HG02763 (cell line): ENCODE data around the gene BSPRY.
"Not testable (repeated sequence)": the region's sequence is repeated elsewhere in the genome, so short reads cannot be mapped to it uniquely, and the experiment has no call there.

Experiments
- ATAC-seq: cut with Tn5 transposase; IDR thresholded peaks from one replicate; pipeline ENCODE4 v1.9.1; 2021; ENCODE audit warnings: mild to moderate bottlenecking, moderate library complexity; ENCODE audit not compliant: unreplicated experiment

Gene BSPRY

DNA sequence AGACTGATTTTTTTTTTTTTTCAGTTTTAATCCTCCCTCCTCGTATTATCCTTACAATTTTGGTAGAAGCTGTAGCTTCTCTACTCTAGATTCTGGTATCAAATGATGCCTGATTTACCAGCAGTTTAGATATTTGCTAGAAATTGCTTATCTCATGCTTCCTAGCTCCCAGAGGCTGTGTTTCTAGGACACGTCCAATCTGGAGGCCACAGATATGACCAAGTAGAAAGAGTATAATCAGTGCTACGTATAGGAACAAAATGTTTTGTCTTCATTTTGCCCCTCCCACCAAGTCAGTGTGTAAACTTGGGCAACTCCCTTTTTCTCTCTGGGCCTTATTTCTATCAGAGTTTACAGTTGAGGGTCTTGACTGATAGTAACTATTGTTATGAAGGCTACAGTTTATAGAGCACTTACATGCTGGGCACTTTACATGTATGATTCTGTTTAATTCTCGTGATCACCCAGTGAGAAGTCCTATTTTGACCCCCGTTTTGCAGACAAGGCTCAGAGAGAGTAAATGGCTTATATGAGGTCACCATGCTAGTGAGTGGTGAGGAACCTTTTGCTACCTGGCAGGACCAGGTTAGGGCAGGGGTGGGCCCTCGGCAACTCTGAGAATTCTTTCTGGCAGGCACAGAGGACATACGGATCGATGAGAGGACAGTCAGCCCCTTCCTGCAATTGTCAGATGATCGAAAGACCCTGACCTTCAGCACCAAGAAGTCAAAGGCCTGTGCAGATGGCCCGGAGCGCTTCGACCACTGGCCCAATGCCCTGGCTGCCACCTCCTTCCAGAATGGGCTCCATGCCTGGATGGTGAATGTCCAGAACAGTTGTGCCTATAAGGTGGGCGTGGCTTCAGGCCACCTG, 19.9 kb downstream of the BSPRY start:
- no peak for ATAC-seq

DNA sequence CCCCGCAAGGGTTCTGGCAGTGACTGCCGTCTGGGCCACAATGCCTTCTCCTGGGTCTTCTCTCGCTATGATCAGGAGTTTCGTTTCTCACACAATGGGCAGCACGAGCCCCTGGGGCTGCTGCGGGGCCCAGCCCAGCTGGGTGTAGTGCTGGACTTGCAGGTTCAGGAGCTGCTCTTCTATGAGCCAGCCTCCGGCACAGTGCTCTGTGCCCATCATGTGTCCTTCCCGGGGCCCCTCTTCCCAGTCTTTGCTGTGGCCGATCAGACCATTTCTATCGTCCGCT, 20.5 kb downstream of the BSPRY start:
- ATAC-seq: no peak

- no peak for ATAC-seq
These were observed 21.5 kb downstream of the BSPRY start for GRCh38 chr9:113370806-113371325.

- ATAC-seq: no peak
These were observed 22.7 kb downstream of the BSPRY start for GRCh38 chr9:113372059-113372458.

DNA sequence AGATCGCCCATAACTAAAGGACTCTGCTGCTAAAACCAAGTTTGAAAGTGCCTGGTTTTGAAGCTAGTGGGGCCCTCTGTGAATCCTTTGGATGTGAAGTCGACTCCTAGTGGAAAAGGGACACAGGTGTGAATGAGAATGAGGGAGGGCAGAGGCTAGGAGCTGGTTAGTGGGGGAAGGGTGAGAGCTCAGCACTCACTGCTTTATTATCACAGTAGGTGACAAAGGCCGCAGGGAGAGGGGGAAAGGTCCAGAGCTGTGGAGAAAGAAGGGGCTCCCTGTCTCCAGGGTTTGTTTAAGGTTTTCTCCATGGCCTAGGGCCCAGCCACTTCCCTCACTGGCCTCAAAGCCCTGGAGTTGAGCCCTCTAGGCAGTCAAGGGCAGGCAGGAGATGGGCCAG, 23.9 kb downstream of the BSPRY start:
- ATAC-seq: no peak

DNA sequence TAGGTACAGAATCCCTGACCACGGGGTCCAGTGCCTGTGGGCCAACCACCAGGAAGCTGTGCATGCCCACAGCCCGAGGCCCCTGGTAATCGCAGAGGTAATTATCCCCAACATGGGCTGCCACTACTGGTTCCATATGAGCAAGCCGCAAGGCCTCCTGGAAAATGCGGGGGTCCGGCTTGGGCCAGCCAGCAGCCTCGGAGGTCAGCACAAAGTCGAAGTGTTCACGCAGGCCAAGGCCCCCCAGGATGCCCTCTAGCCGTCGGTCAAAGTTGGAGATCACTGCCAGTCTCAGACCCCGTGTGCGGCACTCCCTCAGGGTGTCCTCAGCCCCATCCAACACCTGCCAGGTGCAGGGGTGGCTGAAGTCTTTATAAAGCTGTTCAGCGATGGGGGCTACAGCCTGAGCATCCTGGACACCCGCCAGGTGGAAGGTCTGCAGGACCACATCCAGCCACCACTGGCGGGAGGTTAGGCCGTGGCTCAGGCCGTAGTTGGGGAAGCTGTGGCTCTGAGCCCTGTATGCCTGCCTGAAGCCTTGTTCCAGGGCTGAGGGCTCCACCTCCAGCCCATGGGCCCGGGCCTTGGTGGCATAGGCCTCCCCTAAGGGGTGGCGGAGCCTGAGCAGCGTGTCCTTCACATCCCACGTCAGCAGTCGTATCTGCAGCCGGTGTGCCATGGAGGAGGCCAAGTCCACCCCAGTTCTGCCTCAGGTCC, 24.5 kb downstream of the BSPRY start:
- no peak for ATAC-seq

DNA sequence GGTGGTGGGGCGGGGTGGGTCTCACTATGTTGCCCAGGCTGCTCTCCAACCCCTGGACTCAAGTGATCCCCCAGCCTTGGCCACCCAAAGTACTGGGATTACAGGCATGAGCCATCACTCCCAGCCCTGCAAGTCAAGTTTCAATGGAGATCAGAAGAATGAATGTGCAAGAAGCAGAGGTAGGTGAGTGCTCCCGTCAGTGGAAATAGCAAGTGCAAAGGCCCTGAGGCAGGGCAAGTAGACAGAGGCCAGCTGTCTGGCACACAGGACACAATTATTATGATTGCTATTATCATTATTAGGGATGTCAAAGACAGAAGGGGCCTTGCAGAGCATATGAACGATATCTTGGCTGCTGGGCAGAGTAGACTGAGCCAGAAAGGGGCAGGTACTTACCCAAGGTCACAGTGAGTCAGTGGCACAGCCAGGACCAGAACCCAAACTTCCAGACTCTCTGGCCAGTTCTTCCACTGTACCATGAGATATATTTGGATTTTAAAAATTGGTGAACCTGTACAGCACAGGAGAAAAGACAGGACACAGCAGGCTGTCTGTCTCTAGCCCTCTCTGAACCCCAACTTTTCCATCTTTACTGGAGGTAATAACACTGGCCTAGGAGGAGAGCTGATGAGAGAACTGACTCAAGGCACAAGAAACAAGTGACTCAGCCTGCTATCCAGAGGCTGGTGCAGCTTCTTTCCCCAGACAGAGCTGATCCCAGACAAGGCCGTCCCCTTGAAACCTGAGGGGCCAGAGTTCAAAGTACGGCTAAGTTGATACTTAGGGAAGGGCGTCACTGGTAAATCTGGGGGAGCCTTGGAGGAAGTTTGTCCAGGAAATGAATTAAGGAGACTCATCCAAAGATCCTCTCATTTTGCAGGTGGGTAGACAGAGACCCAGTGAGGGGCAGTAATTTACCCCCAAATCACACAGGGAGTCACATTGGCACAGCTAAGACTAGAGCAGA, 26.0 kb downstream of the BSPRY start:
- ATAC-seq: no peak

DNA sequence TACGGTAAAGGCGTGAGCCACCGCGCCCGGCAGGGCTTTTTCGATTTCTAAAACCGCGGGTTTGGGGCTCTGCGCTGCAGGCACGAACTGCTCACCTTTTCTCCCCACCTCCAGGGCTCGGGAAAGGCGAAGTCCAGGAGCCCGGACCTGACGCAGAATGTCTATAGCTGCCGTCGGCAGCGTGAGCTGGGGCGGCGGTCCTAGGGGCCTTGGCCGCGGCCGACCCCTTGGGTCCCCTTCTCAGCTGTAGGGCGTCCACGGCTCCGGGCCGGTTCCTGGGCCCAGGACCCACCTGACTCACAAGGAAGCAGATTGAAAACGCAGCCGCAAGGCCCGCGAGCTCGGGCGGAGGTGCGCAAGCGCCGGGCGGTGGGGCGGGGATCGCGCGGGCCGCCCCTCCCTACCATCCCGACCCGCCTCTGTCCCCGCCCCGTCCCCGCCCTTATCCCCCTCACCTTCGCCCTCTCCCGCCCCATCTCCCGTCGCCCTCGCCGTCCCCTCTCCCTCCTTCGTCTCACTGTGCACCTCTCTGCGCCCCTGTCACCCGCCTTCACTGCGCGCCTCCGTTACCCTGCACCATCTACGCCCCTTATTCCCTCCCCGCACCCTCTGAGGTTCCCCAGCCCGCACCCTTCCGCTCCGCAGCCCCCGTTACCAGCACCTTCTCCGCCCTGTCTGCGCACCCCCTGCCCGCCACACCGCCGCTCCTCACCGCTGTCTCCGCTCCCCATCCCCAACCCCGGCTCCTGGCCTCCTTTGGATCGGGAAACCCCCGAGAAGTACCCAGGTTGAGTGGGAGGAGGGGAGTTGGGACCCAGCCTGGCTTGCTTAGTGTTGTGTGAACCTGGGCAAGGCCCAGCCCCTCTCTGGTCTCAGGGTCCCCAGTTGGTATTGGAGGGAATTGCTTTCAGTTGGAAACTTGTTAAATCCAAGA, 27.6 kb downstream of the BSPRY start, which contains the start of gene HDHD3:
HDHD3 (minus strand) TSS at position 353 of the 934 bp plus-strand sequence. CDS start 2,632 bp downstream, outside the sequence.
- ATAC-seq: peak; percentile 87

DNA sequence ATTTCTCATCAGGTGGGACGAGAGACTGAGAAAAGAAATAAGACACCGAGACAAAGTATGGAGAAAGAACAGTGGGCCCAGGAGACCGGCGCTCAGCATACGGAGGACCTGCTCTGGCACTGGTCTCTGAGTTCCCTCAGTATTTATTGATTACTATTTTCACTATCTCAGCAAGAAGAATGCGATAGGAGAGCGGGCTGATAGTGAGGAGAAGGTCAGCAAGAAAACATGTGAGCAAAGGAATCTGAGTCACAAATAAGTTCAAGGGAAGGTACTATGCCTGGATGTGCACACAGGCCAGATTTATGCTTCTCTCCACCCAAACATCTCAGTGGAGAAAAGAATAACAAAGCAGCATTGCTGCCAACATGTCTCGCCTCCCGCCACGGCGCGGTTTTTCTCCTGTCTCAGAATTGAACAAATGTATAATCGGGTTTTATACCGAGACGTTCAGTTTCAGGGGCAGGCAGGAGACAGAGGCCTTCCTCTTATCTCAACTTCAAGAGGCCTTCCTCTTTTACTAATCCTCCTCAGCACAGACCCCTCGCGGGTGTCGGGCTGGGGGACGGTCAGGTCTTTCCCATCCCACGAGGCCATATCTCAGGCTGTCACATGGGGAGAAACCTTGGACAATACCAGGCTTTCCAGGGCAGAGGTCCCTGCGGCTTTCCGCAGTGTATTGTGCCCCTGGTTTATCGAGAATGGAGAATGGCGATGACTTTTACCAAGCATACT, 29.9 kb downstream of the BSPRY start:
- not testable (repeated sequence) for ATAC-seq

DNA sequence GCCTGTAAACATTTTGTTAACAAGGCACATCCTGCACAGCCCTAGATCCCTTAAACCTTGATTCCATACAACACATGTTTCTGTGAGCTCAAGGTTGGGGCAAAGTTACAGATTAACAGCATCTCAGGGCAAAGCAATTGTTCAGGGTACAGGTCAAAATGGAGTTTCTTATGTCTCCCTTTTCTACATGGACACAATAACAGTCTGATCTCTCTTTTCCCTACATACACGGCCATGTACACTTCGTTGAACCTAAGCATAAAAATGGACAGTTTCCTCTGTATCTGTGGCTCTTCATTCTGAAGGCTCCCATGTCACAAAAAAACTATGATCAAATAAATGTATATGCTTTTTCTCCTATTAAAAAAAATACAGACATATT, 30.5 kb downstream of the BSPRY start:
- ATAC-seq: not testable (repeated sequence)

GRCh38 chr9:113380869-113381378, 31.6 kb downstream of the BSPRY start:
- peak; percentile 31 for ATAC-seq

- ATAC-seq: not testable (repeated sequence)
These were observed 32.1 kb downstream of the BSPRY start for GRCh38 chr9:113381441-113381840.

DNA sequence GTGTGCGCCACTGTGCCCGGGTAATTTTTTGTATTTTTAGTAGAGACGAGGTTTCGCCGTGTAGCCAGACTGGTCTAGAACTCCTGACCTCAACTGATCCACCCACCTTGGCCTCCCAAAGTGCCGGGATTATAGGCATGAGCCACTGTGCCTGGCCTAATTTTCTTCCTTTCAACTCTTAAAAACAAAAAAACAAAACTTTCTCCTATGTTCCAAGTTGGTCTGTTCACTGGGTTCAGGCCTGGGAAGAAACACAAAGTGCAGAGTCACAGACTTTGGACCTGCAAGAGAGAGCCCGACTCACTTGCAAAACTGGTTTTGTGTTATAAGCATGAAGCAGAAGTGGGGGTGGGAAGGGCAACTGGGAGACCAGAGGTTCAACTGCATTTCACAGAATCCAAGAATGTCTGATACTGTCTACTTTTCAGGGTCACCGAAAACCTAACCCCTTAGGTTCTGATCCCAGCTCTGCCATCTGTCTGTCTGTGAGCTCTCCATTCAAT, 32.6 kb downstream of the BSPRY start:
- no peak for ATAC-seq

DNA sequence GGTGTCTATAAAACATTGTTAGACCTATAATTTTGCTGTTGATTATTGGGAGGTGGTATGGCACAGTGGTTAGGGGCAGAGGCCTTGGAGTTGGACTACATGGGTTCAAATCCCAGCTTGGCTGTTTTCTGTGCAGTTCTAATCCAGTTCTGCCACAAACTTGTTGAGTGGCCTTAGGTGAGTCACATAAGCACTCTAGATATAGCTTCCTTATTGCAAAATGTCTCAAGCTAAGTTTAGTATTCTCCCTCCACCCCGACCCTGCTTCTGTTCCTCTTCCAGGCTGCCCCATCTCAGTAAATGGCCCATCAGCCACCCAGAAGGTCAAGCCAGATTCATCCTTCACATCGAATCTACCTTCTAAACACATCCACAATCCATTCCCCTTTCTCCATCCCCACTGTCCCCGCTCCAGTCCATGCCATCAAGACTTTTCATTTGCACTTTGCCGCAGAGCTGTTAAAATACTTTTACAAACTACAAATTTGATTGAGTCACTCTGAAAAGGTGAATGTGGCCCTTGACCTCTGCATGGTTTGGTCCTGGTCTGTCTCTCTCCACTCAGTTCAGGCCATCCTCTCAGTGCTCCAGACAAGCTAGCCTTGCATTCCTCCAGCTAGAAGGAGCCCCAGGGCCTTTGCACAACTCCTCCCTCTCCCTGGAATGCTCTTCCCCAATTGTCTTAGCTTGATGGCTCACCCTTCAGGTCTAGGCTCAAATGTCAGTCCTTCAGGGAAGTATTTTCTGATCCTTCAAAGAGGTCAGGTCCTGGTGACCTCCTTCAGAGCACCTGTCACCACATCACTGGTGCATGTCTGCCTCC, 37.4 kb downstream of the BSPRY start:
- ATAC-seq: no peak

GRCh38 chr9:113387560-113388230, 38.4 kb downstream of the BSPRY start:
- no peak for ATAC-seq

GRCh38 chr9:113388833-113389232, 39.5 kb downstream of the BSPRY start:
- ATAC-seq: no peak

DNA sequence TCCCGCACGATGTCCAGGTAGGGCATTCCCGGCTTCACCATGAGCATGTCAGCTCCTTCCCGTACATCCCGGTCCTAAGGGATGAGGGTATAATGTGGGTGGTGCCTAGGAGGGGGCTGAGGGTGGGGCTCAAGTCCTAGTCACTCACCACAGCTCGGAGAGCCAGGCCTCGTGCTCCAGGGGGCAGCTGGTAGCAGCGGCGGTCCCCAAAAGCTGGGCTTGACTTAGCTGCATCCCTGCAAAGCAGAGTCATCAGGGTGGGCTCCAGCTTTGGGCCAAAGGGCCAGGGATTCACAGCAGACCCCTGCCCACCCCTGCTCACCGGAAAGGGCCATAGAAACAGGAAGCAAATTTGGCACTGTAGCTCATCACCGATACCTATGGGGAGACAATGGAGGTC, 40.1 kb downstream of the BSPRY start:
- ATAC-seq: no peak
